ENCODE data around the gene TSC1.

The TSC1 gene

DNA sequence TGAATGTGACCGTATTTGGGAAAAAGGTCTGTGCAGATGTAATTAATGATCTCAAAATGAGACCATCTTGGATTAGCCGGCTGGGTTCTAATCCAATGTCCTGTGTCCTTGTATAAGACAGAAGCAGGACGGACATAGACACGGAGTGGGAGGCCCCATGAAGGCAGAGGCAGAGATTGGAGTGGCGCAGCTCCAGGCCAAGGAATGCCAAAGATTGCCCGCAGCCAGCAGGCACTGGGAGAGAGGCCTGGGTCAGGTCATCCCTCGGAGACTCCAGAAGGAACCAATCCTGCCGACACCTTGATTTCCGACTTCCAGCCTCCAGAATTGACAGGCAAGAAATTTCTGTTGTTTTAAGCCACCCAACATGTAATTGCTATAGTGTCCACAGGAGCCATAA is 21.1 kb upstream of the TSC1 start:
- Mint-ChIP-seq H3K4me3 (no peak overlapping the region), H3K27me3 (peaks cover 14 to 20% of the 10 kb centered on the region in 2 donors), H3K27ac (no peak overlapping the region), H3K9me3 (no peaks in the 10 kb centered on the region), H3K36me3 (no peaks in the 10 kb centered on the region), H3K4me1 (no peaks in the 10 kb centered on the region)
- DNase-seq: no peak
- no peak for ATAC-seq (replicated peaks)

DNA sequence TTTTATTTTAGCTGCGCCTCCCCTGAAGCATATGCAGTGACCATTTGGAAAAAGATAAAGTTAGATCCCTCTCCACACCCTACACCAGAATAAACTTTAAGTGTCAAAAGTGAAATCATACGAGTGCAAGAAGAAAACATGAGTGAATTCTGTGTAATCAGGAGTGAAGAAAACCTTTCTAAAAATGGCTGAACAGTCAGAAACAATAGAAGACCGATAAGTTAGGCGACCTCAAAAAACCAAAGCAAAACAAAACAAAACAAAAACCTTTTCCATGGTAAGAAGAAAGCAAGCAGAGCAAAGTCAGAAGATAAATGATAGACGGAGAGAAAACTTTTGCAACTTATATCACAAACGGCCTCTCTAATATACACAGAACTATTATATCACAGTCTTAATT is 16.6 kb upstream of the TSC1 start:
- no peak overlapping the region for H3K4me3 Mint-ChIP-seq
- ATAC-seq (replicated peaks) (no peak), DNase-seq (no peak)
- H3K27ac Mint-ChIP-seq: no peak overlapping the region
- peaks cover 6 to 8% of the 10 kb centered on the region in 2 donors for H3K36me3 Mint-ChIP-seq
- H3K4me1 Mint-ChIP-seq: no peaks in the 10 kb centered on the region
- H3K27me3 Mint-ChIP-seq: peaks cover 11 to 41% of the 10 kb centered on the region in 2 donors
- peaks cover 12 to 17% of the 10 kb centered on the region in 2 donors for H3K9me3 Mint-ChIP-seq

DNA sequence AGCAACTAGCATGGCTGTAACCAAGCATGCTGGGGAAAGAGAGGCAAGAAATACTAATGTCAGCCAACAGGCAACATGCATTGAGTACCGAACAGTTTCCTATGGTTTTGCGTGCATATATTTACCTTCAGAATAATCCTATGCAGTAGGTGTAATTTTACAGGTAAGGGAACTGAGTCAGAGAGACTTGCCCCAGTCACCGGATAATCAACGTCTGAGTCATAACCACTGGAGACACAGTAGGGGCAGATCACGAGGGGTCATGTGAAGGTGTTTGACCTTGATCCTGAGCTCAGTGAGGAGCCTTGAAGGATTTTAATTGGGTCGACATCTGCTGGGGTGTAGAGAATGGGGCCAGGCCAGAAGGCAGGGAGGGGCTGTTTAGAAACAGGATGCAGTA is 13.4 kb upstream of the TSC1 start:
- DNase-seq: no peak
- peaks cover 12 to 17% of the 10 kb centered on the region in 2 donors for H3K9me3 Mint-ChIP-seq
- peaks cover 6 to 8% of the 10 kb centered on the region in 2 donors for H3K36me3 Mint-ChIP-seq
- no peak overlapping the region for H3K4me3 Mint-ChIP-seq
- H3K4me1 Mint-ChIP-seq: no peaks in the 10 kb centered on the region
- no peak for ATAC-seq (replicated peaks)
- H3K27me3 Mint-ChIP-seq: peaks cover 11 to 31% of the 10 kb centered on the region in 2 donors
- no peak overlapping the region for H3K27ac Mint-ChIP-seq

DNA sequence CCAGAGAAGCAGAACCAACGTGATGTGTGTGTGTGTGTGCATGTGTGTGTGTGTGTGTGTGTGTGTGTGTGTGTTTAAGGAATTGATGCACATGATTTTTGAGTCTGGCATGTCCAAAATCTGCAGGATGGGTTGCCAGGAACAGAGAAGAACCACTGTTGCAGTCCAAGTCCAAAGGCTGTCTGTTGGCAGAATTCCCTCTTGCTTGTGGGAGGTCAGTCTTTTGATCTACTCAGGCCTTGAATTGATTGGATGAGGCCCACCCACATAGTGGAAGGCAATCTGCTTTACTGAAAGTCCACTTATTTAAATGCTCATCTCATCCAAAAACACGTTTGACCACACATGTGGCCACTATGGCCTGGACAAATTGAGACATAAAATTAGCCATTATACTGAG is 11.4 kb upstream of the TSC1 start:
- H3K27ac Mint-ChIP-seq: no peak overlapping the region
- no peak for ATAC-seq (replicated peaks)
- H3K4me1 Mint-ChIP-seq: no peaks in the 10 kb centered on the region
- peaks cover 12 to 17% of the 10 kb centered on the region in 2 donors for H3K9me3 Mint-ChIP-seq
- peaks cover 6 to 8% of the 10 kb centered on the region in 2 donors for H3K36me3 Mint-ChIP-seq
- DNase-seq: no peak
- peaks cover 8 to 31% of the 10 kb centered on the region in 2 donors for H3K27me3 Mint-ChIP-seq
- H3K4me3 Mint-ChIP-seq: no peak overlapping the region

DNA sequence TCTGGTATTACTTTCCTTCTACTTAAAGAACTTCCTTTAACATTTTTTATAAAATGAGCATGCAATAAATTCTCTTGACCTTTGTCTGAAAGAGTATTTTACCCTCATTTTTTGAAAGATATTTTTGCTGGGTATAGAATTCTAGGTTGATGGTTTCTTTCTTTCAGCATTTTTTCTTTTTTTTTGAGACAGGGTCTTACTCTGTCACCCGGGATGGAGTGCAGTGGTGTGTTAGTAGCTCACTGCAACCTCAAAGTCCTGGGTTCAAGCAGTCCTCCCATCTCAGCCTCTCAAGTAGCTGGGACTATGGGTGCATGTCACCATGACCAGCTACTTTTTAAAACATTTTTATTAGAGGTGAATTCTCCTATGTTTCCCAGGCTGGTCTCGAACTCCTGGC is 10.7 kb upstream of the TSC1 start:
- Mint-ChIP-seq H3K4me3 (no peak overlapping the region), H3K36me3 (peaks cover 6 to 8% of the 10 kb centered on the region in 2 donors), H3K27me3 (peaks cover 7 to 28% of the 10 kb centered on the region in 2 donors), H3K9me3 (peaks cover 12 to 17% of the 10 kb centered on the region in 2 donors), H3K27ac (no peak overlapping the region), H3K4me1 (no peaks in the 10 kb centered on the region)
- ATAC-seq (replicated peaks): no peak
- DNase-seq: no peak

DNA sequence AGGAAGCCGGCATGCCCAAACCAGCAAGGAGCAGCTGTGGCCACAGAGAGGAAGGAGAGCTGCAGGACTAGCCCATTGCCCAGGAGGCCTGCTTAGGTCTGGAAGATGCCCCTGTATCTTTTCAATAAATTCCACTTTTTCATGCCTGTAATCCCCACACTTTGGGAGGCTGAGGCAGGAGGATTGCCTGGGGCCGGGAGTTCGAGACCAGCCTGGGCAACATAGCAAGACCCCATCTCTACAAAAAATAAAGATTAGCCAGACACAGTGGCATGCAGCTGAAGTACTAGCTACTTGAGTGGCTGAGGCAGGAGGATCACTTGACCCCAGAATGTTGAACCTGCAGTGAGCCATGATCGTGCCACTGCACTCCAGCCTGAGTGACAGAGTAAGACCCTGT is 5.3 kb upstream of the TSC1 start:
- H3K27ac Mint-ChIP-seq: no peak overlapping the region
- DNase-seq: no peak
- ATAC-seq (replicated peaks): no peak
- peaks cover 4 to 5% of the 10 kb centered on the region in 2 donors for H3K27me3 Mint-ChIP-seq
- no peak overlapping the region for H3K4me3 Mint-ChIP-seq
- H3K9me3 Mint-ChIP-seq: no peaks in the 10 kb centered on the region
- H3K36me3 Mint-ChIP-seq: no peaks in the 10 kb centered on the region
- H3K4me1 Mint-ChIP-seq: peaks cover 5 to 9% of the 10 kb centered on the region in 2 donors

DNA sequence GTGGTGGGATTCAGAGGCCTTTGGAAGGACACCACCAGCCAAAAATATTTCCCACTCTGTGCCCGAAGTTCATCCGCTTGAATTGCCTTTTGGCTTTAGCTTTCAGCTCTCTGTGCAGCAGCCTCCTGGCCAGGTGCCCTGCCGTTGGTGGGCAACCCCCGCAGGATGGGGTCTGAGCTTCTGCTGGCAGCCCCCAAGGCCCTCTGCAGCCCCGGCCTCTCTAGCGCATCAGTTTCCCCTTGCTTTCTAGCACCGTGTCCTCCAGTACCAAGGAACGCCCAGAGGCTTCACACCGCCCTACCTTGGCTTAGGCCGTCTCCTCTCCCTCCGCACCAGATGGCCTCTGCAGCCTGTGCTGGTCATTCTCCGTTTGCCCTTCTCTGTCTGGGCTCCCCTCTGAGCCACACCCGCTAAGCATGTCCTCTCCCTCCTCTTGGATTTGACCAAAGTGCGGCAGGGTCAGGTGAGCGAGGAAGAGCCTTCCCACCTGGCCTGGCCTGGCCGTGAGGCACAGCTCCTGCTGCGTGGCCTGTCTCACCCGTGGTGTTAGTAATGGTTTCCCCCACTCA is 4.2 kb upstream of the TSC1 start:
- Mint-ChIP-seq H3K4me1 (peaks cover 8 to 19% of the 10 kb centered on the region in 2 donors), H3K27ac (peak overlapping the region; percentile 42), H3K9me3 (no peaks in the 10 kb centered on the region), H3K4me3 (no peak overlapping the region), H3K36me3 (no peaks in the 10 kb centered on the region), H3K27me3 (peaks cover 4 to 5% of the 10 kb centered on the region in 2 donors)
- ATAC-seq (replicated peaks): no peak
- DNase-seq: no peak

DNA sequence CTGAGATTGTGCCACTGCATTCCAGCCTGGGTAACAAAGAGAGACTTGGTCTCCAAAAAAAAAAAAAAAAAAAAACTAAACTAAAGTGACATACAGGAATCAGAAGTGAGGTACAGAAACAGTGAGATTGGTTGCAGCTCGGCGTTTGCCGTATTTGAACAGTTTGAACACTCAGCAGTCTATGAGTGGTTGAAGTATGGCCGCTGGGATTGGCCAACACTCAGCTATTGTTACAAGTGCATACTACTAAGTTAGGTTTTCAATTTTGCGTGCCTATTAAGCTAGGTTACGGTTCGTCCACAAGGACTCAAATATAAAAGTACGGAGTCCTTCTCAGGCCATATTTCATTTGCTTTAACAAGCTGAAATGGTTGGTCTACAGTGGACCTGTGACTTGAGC is 3.3 kb upstream of the TSC1 start:
- no peak for DNase-seq
- no peaks in the 10 kb centered on the region for H3K9me3 Mint-ChIP-seq
- no peaks in the 10 kb centered on the region for H3K36me3 Mint-ChIP-seq
- no peak overlapping the region for H3K27ac Mint-ChIP-seq
- H3K4me3 Mint-ChIP-seq: no peak overlapping the region
- peaks cover 4 to 5% of the 10 kb centered on the region in 2 donors for H3K27me3 Mint-ChIP-seq
- H3K4me1 Mint-ChIP-seq: peaks cover 11 to 27% of the 10 kb centered on the region in 2 donors
- no peak for ATAC-seq (replicated peaks)

DNA sequence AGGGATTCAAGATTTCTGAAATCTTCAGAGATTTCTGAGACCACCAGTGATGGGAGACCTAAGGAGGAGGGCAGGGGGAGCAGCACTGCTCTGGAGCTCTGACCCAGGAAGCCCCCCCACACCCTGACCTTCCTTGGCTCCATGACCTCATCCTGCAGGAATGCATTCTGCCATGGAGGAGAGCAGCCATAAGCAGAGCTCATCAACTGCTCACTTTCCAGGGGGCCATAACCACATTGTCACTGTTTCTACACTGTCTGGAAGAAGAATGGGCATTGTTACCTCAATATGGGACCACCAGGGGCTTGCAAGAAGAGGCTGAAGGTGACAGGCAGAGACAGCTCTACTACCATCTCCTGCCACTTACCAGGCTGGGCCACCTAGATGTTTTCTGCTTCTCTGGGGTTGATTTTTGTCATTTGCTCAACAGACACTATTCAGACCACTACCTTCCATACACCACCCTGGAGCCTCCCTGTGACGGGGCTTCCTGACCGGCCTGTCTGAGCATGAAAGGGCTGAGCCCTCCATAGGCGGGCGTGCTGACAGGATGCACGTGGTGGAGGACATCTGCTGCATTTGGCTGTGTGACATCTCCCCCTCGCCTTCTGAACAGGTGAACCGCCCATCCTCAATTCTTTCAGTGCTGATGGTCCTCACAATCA is 2.3 kb upstream of the TSC1 start:
- H3K4me3 Mint-ChIP-seq: no peak overlapping the region
- peaks cover 4 to 5% of the 10 kb centered on the region in 2 donors for H3K27me3 Mint-ChIP-seq
- H3K36me3 Mint-ChIP-seq: no peaks in the 10 kb centered on the region
- no peak for DNase-seq
- no peak overlapping the region for H3K27ac Mint-ChIP-seq
- H3K4me1 Mint-ChIP-seq: peaks cover 13 to 37% of the 10 kb centered on the region in 2 donors
- H3K9me3 Mint-ChIP-seq: no peaks in the 10 kb centered on the region
- no peak for ATAC-seq (replicated peaks)

DNA sequence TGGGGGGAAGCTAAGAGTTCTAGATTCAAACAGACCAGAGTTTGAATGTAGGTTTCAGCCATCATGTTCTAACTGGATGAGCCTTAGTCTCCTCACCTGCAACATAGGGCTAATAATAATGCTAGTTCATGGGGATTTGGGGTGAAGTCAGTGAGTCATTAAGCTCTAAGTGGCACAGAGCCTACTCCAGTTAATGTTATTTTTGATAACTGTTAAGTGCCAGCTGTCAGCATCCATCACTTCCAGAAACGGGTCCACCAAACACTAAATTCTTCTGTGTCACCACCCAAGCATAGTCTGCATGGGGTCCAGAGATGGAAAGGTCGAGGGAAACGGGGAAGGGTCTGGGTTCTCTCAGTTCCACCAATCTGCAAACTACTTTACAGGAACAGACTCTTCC is 1.8 kb upstream of the TSC1 start:
- Mint-ChIP-seq H3K36me3 (no peaks in the 10 kb centered on the region), H3K4me1 (peaks cover 16 to 40% of the 10 kb centered on the region in 2 donors), H3K9me3 (no peaks in the 10 kb centered on the region), H3K27me3 (peaks cover 0 to under 1% of the 10 kb centered on the region in 2 donors), H3K4me3 (no peak overlapping the region), H3K27ac (no peak overlapping the region)
- no peak for DNase-seq
- no peak for ATAC-seq (replicated peaks)

DNA sequence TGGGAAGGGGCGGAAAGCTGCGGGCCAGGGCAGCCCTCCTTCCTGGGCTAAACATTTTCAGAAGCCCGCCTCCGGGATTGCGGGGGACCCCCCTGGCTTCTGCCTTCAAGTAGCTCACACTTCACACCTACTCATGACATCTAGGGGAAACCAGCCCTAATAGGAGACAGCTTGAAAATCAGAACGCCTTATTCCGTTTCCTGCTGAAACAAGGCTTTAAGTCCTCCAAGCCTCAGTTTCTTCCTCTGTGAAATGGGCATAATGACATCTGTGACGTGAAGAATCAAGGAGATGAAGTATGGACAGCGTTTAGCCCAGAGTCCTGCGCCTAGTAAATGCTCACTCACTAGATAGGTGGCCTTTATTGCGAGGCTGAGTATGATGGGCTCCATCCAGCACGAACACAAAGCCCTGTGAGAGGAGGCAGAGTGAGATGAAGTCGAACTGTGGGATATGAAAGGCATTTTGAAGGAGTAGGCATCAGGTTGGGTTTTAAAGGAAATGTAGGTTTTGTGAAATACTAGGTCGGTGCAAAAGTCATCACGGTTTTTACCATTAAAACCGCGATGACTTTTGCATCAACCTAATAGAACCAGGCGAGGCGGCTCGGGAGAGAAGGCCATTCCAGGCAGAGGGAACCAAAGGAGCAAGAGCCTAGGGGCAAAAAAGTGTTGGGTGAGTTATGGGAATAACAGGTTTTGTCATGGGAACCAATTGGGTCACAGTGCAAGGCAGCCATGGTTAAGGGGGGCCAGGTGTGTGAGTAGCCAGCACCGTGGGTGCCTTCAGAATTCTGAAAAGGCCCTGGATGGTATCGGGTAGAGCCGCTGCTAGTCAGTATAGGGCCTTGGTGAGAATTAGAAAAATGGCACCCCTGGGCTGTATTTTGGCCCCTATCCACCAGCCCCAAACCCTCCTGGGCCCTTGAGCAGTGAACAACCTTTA is 1.0 kb upstream of the TSC1 start:
- Mint-ChIP-seq H3K36me3 (no peaks in the 10 kb centered on the region), H3K4me1 (peaks cover 16 to 40% of the 10 kb centered on the region in 2 donors), H3K9me3 (no peaks in the 10 kb centered on the region), H3K27me3 (no peaks in the 10 kb centered on the region), H3K4me3 (peak overlapping the region; percentile 92 to 99), H3K27ac (peak overlapping the region; percentile 100)
- DNase-seq (no peak), ATAC-seq (replicated peaks) (peak; percentile 8)

DNA sequence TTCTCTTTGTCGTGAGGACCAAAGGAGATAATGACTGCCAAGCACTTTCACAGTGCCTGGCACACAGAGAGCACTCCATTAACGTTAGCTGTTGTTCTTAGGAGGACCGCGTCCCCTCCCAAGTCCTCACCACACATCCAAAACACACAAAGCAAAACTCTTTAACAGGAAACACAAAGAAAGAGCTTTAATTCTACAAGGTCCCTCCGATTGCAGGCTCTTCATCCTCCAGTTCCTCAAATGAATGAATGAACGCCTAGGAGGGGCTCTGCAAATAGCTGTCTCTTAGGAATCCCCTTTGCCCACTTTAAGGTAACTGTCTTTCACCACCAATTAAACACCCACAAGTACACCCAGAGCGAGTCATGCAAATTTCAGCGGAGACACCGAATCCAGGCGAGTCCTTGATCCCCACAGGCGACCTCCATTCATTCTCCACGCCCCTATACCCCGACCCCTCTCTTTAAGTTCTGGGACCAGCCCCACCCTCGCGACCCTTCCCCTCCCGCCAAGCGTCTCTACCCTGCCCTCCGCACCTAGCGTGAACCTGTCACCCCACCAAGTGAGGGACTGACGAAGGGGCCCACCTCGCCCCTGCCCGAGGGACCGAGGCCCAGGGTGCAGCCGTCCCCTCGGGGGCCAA is 644 bp downstream of the TSC1 start:
- Mint-ChIP-seq H3K4me1 (peaks cover 16 to 40% of the 10 kb centered on the region in 2 donors), H3K36me3 (no peaks in the 10 kb centered on the region), H3K27me3 (no peaks in the 10 kb centered on the region), H3K27ac (peak overlapping the region; percentile 100), H3K9me3 (no peaks in the 10 kb centered on the region), H3K4me3 (peak overlapping the region; percentile 92 to 99)
- no peak for DNase-seq
- ATAC-seq (replicated peaks): peak; percentile 4 to 6

DNA sequence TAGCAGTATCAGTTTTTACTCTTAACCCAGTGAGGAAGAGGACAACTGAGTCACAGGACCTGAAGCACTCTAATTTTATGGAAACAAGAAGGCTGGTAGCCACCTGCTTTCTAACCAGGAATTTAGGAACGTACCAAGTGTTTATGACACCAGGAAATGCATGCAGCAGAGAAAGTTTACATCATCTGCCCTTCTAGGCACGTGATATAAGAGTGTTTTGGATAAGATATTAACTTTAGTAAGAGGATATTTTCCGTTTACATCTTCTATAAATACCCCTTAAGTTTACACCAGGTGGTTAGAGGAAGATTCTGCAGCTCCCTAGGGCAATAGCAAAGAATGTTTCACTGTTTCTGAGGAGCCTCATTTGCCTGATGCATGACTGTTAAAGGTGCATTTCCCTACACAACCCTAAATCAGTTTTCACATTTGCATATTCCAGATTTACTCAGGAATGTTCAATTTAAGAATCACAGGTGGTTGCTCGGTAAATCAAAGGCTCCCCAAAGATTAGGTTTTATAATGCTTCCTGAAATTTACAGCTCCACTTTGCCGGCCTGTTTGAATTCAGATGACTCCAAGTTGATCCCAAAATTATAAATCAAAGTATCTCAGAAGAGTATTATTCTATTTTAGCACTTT is 1.8 kb downstream of the TSC1 start:
- ATAC-seq (replicated peaks) (no peak), DNase-seq (no peak)
- Mint-ChIP-seq H3K27ac (no peak overlapping the region), H3K27me3 (no peaks in the 10 kb centered on the region), H3K4me1 (peaks cover 16 to 40% of the 10 kb centered on the region in 2 donors), H3K36me3 (no peaks in the 10 kb centered on the region), H3K9me3 (no peaks in the 10 kb centered on the region), H3K4me3 (peak overlapping the region in 1 of 2 donors; percentile 14)

DNA sequence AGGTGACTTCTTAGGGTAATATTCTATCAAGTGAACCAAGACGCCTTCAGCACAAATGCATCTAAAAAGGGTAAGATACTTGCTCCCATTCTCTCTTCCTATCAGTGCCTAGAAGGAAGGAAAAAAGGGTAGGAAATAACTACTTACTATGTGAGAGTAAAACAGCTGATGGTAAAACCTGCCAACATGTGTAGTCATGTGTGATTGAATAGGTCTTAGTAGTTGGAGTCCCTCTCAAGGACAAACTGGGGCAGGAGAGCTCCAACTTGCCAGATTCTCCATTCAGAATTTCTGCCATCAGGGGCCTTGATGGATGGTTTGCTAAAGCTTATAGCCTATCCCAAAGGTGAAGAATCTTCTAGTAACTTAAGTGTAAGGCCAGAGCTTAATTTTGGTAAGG is 5.2 kb downstream of the TSC1 start:
- DNase-seq (no peak), ATAC-seq (replicated peaks) (no peak)
- Mint-ChIP-seq H3K36me3 (peaks cover 7 to 8% of the 10 kb centered on the region in 2 donors), H3K4me3 (no peak overlapping the region), H3K9me3 (no peaks in the 10 kb centered on the region), H3K27me3 (no peaks in the 10 kb centered on the region), H3K27ac (no peak overlapping the region), H3K4me1 (peaks cover 15 to 26% of the 10 kb centered on the region in 2 donors)

Data from stimulated activated naive B cell treated with anti-CD40 and anti-IgM and Interleukin-4, amounts not matched to agents 10 μg/mL and 1 μg/mL and 100 μg/mL, for 72 hours (primary cell).